Choroid plexus epithelial cell (primary cell): Measurements from ENCODE around the gene DAPK1.

Experiments
- DNase-seq: peaks from one replicate; pipeline ENCODE4 v3.0.0-alpha.2; 2010; ENCODE audit warnings: low read depth
- H3K4me3 ChIP-seq: 2 replicates; pipeline ENCODE4 v1.5.1; 2011; ENCODE audit warnings: low read depth, mild to moderate bottlenecking, control low read depth, low read length, moderate library complexity
- TF ChIP-seq, protein P1 (sequence below): conservative IDR thresholded peaks from 2 replicates; pipeline ENCODE4 v1.5.1; 2011; ENCODE audit warnings: low read depth, mild to moderate bottlenecking, control low read depth, inconsistent platforms, low read length, moderate library complexity

Gene DAPK1

DNA sequence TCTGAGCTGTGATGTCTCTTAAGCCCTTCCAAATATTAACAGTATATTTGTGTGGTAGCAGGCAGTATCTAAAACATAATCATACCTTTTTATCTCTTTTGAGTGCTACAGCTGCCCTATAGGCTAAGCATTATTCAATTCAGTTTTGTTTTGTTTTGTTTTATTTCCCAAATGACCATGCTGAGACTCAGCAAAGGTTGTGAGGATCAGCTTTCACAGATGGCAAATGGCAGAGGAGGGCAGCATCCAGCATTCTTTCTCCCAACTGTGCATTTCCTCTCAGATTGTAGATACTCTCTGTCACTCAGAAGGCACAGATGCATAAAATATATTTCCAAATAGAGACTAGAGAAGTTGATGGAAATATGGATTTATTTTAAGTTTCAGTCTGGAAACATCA, 90.7 kb downstream of the DAPK1 start:
- TF ChIP-seq, protein P1, sequence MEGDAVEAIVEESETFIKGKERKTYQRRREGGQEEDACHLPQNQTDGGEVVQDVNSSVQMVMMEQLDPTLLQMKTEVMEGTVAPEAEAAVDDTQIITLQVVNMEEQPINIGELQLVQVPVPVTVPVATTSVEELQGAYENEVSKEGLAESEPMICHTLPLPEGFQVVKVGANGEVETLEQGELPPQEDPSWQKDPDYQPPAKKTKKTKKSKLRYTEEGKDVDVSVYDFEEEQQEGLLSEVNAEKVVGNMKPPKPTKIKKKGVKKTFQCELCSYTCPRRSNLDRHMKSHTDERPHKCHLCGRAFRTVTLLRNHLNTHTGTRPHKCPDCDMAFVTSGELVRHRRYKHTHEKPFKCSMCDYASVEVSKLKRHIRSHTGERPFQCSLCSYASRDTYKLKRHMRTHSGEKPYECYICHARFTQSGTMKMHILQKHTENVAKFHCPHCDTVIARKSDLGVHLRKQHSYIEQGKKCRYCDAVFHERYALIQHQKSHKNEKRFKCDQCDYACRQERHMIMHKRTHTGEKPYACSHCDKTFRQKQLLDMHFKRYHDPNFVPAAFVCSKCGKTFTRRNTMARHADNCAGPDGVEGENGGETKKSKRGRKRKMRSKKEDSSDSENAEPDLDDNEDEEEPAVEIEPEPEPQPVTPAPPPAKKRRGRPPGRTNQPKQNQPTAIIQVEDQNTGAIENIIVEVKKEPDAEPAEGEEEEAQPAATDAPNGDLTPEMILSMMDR: no peak
- no peak overlapping the region for H3K4me3 ChIP-seq
- DNase-seq: no peak

GRCh38 chr9:87590996-87591395, 93.3 kb downstream of the DAPK1 start:
- no peak for DNase-seq
- H3K4me3 ChIP-seq: no peak overlapping the region
- TF ChIP-seq, protein P1: no peak

GRCh38 chr9:87592554-87593358, 95.1 kb downstream of the DAPK1 start:
- H3K4me3 ChIP-seq: no peak overlapping the region
- TF ChIP-seq, protein P1: no peak
- DNase-seq: peak; percentile 72

- no peak for DNase-seq
- H3K4me3 ChIP-seq: no peak overlapping the region
These were observed 95.8 kb downstream of the DAPK1 start for GRCh38 chr9:87593359-87593980.

GRCh38 chr9:87594194-87594593, 96.5 kb downstream of the DAPK1 start:
- TF ChIP-seq, protein P1: no peak
- peak; percentile 84 for DNase-seq
- H3K4me3 ChIP-seq: no peak overlapping the region

More at GRCh38 chr9:87593359-87593980, 95.8 kb downstream of the DAPK1 start:
- TF ChIP-seq, protein P1: no peak

DNA sequence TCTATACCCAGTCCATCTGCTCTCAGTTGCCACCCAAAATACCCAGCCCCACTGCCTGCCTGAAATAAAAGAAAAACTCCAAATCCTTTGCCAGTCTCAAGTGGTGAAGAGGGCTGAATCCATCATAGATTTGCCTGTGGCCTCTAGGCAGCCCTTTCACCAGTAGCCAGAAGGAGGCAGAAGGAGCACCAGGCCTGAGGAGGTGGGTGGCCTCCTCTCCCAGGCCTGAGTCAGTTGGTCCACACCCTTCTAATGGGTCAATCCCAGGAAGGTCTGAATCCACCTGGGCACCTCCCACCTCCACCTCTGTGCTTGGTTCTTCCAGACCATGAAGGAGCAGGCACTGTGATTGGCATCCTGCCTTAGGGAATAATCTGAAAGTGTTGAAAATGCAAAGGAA, 97.0 kb downstream of the DAPK1 start:
- TF ChIP-seq, protein P1: peak; percentile 10
- H3K4me3 ChIP-seq: no peak overlapping the region
- no peak for DNase-seq
